Natural killer cell (primary cell): ENCODE measurements around the gene LOXL1. TPM values are rescaled to one million over a fixed set of nuclear protein-coding genes. Genes with fewer than 3 reads are reported as not detected.

Source experiments
- ATAC-seq, 3 donors: fragments of 150-1000 bp in 2 of 3; fragments of 200-7000 bp in 1 of 3; cut with Tn5 transposase; 1 replicate in 1 of 3; 2 replicates in 2 of 3; pipeline ENCODE4 v1.10.0; 2021; ENCODE audit warnings: mild to moderate bottlenecking in 2 of 3, moderate library complexity in 2 of 3
- DNase-seq, 2 donors: peaks; one replicate each; pipeline versions ENCODE4 v3.0.0 to v3.0.0-alpha.2; 2013 to 2021; ENCODE audit warnings: mixed read lengths in 1 of 2
- H3K27ac ChIP-seq: one replicate; pipeline ENCODE4 v1.5.1; 2013; ENCODE audit warnings: mild to moderate bottlenecking, low read length
- H3K27me3 ChIP-seq: one replicate; pipeline ENCODE4 v1.6.1; 2013; ENCODE audit warnings: low read length; ENCODE audit not compliant: control insufficient read depth, insufficient read depth
- H3K36me3 ChIP-seq: one replicate; pipeline ENCODE4 v1.6.1; 2013; ENCODE audit warnings: low read length; ENCODE audit not compliant: control insufficient read depth, insufficient read depth
- H3K4me1 ChIP-seq: one replicate; pipeline ENCODE4 v1.6.1; 2013; ENCODE audit warnings: low read length; ENCODE audit not compliant: control insufficient read depth, insufficient read depth
- H3K4me3 ChIP-seq: one replicate; pipeline ENCODE4 v1.5.1; 2013; ENCODE audit warnings: low read length
- H3K9me3 ChIP-seq: one replicate; pipeline ENCODE4 v1.6.1; 2013; ENCODE audit warnings: low read length; ENCODE audit not compliant: control insufficient read depth, insufficient read depth
- H3K27ac Mint-ChIP-seq, 2 donors: one replicate each; pipeline ENCODE4 v1.8.0; 2022; ENCODE audit warnings: mild to moderate bottlenecking in 2 of 2, mixed read lengths in 2 of 2, moderate library complexity in 1 of 2
- H3K27me3 Mint-ChIP-seq, 2 donors: one replicate each; pipeline ENCODE4 v1.8.0; 2022; ENCODE audit warnings: low read depth in 2 of 2, mixed read lengths in 2 of 2
- H3K36me3 Mint-ChIP-seq: one replicate; pipeline ENCODE4 v1.8.0; 2022; ENCODE audit warnings: mixed read lengths
- H3K4me1 Mint-ChIP-seq, 2 donors: one replicate each; pipeline ENCODE4 v1.8.0; 2022; ENCODE audit warnings: mixed read lengths in 2 of 2
- H3K4me3 Mint-ChIP-seq: one replicate; pipeline ENCODE4 v1.8.0; 2022; ENCODE audit warnings: mild to moderate bottlenecking, moderate library complexity, mixed read lengths
- H3K9me3 Mint-ChIP-seq, 2 donors: one replicate each; pipeline ENCODE4 v1.8.0; 2022; ENCODE audit warnings: mixed read lengths in 2 of 2
- CTCF ChIP-seq: fragments of 200-600 bp; IDR thresholded peaks from one replicate; pipeline ENCODE4 v1.8.0; 2022; ENCODE audit warnings: antibody characterized with exemption
- WGBS: methylation state at CpG from one replicate; pipeline ENCODE4 v1.1.7; 2013; ENCODE audit warnings: missing lambda C conversion rate; ENCODE audit not compliant: insufficient coverage; 5-methylcytosine and 5-hydroxymethylcytosine counted together
- intact Hi-C: fragments of 100-400 bp; cut with micrococcal nuclease; formaldehyde crosslinking; loops from one replicate; pipeline ENCODE4 v1.14.2; 2022
- total RNA-seq, 4 donors: library from RNA; stranded (reverse); fragments of 120-200 nt in 1 of 4; gene quantifications; one replicate each; pipeline versions ENCODE4 v1.2.3 to v1.2.4, GENCODE V29; 2013 to 2022

The LOXL1 gene
- total RNA-seq, 3 donors from 2014 or later (not counting 1 experiment from before 2014, with no cell fraction given): 1.1 to 1.4 (median 1.3) TPM

- peaks cover 9% of the 10 kb centered on the region for H3K4me1 ChIP-seq
- no peaks in the 10 kb centered on the region for H3K27me3 ChIP-seq
- H3K27ac ChIP-seq: no peak overlapping the region
- H3K4me3 ChIP-seq: no peak overlapping the region
- intact Hi-C loops: no loop called here
- no peak for ATAC-seq
- Mint-ChIP-seq H3K4me1 (peaks cover 15 to 21% of the 10 kb centered on the region in 2 donors), H3K27ac (no peak overlapping the region), H3K9me3 (no peaks in the 10 kb centered on the region), H3K36me3 (no peaks in the 10 kb centered on the region), H3K4me3 (no peak overlapping the region), H3K27me3 (peaks cover 7% of the 10 kb centered on the region in 2 donors)
- DNase-seq: no peak
- no peaks in the 10 kb centered on the region for H3K36me3 ChIP-seq
- no peak for TF ChIP-seq CTCF
- no peaks in the 10 kb centered on the region for H3K9me3 ChIP-seq
- 93% methylated on average over 3 of the region's 7 CpGs for WGBS
Observed at GRCh38 chr15:73912030-73912596, 14.1 kb upstream of the LOXL1 start.

GRCh38 chr15:73914145-73914544 lies 12.1 kb upstream of the LOXL1 start:
- ATAC-seq: peak; percentile 67 to 82 (median 68)
- H3K4me3 Mint-ChIP-seq: peak overlapping the region; percentile 21
- WGBS: 11% methylated on average over 3 of the region's 3 CpGs

GRCh38 chr15:73915082-73915481 lies 11.2 kb upstream of the LOXL1 start:
- DNase-seq: no peak
- Mint-ChIP-seq H3K27ac (no peak overlapping the region), H3K4me1 (peaks cover 15 to 21% of the 10 kb centered on the region in 2 donors), H3K9me3 (no peaks in the 10 kb centered on the region), H3K27me3 (peaks cover 5 to 6% of the 10 kb centered on the region in 2 donors), H3K4me3 (no peak overlapping the region), H3K36me3 (no peaks in the 10 kb centered on the region)
- no peaks in the 10 kb centered on the region for H3K36me3 ChIP-seq
- intact Hi-C loops: no loop called here
- H3K27me3 ChIP-seq: no peaks in the 10 kb centered on the region
- no peak for ATAC-seq
- no CpG with 5 or more reads among the region's 2 CpGs for WGBS
- peaks cover 14% of the 10 kb centered on the region for H3K4me1 ChIP-seq
- TF ChIP-seq CTCF: no peak
- no peak overlapping the region for H3K4me3 ChIP-seq
- no peaks in the 10 kb centered on the region for H3K9me3 ChIP-seq
- no peak overlapping the region for H3K27ac ChIP-seq

More at GRCh38 chr15:73914145-73914544, 12.1 kb upstream of the LOXL1 start:
- peak in 1 of 2 donors; percentile 30 for DNase-seq
- Histone ChIP-seq H3K4me1 (peaks cover 9% of the 10 kb centered on the region), H3K27ac (no peak overlapping the region), H3K27me3 (no peaks in the 10 kb centered on the region), H3K4me3 (no peak overlapping the region), H3K36me3 (no peaks in the 10 kb centered on the region), H3K9me3 (no peaks in the 10 kb centered on the region)
- intact Hi-C loops: no loop called here
- peaks cover 15 to 21% of the 10 kb centered on the region in 2 donors for H3K4me1 Mint-ChIP-seq
- TF ChIP-seq CTCF: no peak
- H3K27me3 Mint-ChIP-seq: peaks cover 7% of the 10 kb centered on the region in 2 donors
- no peaks in the 10 kb centered on the region for H3K36me3 Mint-ChIP-seq
- H3K27ac Mint-ChIP-seq: peak overlapping the region in 1 of 2 donors; percentile 56
- H3K9me3 Mint-ChIP-seq: no peaks in the 10 kb centered on the region

- ATAC-seq (no peak), DNase-seq (no peak)
- TF ChIP-seq CTCF: no peak
- Mint-ChIP-seq H3K36me3 (no peaks in the 10 kb centered on the region), H3K4me3 (no peak overlapping the region), H3K27me3 (peaks cover 7 to 10% of the 10 kb centered on the region in 2 donors), H3K9me3 (no peaks in the 10 kb centered on the region), H3K4me1 (peaks cover 18 to 24% of the 10 kb centered on the region in 2 donors), H3K27ac (no peak overlapping the region)
- Histone ChIP-seq H3K36me3 (no peaks in the 10 kb centered on the region), H3K27me3 (no peaks in the 10 kb centered on the region), H3K27ac (no peak overlapping the region), H3K4me1 (peaks cover 22% of the 10 kb centered on the region), H3K4me3 (no peak overlapping the region), H3K9me3 (no peaks in the 10 kb centered on the region)
- intact Hi-C loops: no loop called here
- 92% methylated on average over 3 of the region's 3 CpGs for WGBS
Observed at GRCh38 chr15:73918784-73919183, 7.5 kb upstream of the LOXL1 start.
